ENCODE results near the gene DBNL.

Gene DBNL

DNA sequence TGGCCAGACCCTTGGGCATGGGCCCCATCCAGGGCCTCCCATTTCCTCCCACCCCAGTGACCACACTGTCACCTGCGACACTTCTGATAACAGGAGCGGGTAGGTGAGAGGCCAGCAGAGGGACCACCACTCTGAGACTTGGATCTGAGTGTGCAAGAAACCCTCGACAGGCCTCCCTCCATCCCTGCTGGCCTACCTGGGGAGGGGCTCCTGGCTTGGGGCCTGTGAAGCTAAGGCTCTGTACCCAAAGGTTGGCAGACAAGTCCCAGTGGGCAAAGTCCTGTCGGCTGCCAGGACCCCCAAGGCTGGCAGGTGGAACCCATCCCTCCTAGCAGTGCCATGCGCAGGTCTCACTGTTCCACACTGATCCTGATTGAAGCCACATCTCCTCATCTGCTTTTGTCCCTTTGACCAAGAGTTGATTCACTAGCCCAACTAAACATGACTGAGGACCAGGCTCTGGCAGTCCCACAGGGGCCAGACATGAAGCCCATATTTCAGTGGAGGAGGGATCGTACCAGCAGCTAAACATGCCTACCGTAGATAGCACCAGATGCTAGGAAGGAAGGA lies 22.1 kb downstream of the DBNL start:
- DNase-seq (ENCODE audit: low spot score): no peak
- ChIA-PET CTCF (no interaction called here), POLR2A (ENCODE audit: low non-redundant PET) (interaction anchor here (1.0 kb wide), 1 partner anchor 15 kb away, joined by 12 read pairs; no protein-coding TSS in a partner anchor)
- TF ChIP-seq, protein P1, sequence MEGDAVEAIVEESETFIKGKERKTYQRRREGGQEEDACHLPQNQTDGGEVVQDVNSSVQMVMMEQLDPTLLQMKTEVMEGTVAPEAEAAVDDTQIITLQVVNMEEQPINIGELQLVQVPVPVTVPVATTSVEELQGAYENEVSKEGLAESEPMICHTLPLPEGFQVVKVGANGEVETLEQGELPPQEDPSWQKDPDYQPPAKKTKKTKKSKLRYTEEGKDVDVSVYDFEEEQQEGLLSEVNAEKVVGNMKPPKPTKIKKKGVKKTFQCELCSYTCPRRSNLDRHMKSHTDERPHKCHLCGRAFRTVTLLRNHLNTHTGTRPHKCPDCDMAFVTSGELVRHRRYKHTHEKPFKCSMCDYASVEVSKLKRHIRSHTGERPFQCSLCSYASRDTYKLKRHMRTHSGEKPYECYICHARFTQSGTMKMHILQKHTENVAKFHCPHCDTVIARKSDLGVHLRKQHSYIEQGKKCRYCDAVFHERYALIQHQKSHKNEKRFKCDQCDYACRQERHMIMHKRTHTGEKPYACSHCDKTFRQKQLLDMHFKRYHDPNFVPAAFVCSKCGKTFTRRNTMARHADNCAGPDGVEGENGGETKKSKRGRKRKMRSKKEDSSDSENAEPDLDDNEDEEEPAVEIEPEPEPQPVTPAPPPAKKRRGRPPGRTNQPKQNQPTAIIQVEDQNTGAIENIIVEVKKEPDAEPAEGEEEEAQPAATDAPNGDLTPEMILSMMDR (conservative IDR thresholded peaks at IDR 0.05; ENCODE audit: low read depth): no peak
- no peak overlapping the region for H3K27ac ChIP-seq

DNA sequence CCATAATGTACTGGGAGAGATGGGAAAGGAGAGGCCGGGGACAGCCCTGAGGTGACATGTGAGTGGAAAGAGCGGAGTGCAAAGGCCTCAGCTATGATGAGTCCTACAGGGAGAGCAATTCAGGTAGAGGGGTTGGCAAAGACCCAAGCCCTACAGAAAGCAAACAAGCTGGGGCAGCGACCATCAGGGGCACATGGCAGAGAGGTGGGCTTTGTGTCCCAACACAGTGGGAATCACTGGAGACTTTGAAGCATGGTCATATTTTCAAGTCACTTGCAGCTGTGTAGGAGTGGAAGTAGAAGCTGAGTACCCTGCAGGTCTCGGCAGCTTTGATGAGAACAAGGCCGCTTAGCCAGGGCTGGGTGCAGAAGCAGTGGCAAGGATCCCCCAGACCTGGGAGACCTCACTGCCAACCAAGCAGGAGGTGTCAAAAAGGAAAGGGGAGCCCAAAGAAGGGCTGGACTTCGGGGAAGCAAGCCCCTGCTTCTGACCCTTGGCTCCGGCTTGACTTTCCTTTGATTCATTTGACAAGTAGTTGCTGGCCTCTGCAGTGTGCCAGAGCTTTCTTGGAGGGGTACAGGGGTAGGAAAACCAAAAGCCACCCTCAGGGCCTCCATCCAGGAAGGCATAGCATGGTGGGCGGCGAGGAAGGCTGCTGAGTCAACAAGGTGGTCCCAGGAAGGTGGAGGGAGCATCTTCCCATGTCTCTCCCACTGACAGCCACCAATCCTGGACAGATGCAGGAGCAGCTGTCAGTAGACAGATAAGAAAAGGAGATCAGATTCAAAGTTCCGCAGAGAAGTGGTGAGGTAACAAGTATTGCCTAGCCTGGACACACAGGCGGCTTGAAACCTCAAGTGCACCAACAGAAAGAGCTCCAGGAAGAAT lies 22.8 kb downstream of the DBNL start:
- ChIA-PET CTCF (no interaction called here), POLR2A (ENCODE audit: low non-redundant PET) (no interaction called here)
- no peak overlapping the region for H3K27ac ChIP-seq
- TF ChIP-seq, protein P1 (conservative IDR thresholded peaks at IDR 0.05; ENCODE audit: low read depth): no peak
- no peak for DNase-seq (ENCODE audit: low spot score)

DNA sequence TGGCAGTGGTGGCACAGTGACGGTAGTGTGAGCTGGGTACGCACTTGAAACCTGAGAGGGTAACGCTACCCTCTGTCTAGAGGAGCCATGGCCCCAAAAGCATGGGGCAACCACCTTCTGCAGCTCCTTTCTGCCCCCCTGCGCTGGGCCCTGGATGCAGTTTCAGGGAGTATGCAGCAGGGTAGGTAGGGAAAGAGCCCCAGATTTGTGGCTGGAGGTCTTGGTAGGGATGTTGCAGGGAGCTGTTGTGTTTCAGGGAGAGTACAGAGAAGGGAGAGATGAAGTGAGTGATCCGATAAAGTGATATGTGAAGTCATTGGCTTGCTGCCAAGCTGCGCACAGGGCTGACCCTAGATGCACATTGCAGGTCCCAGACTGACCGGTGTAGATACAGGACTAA lies 23.6 kb downstream of the DBNL start:
- no peak overlapping the region for H3K27ac ChIP-seq
- TF ChIP-seq, protein P1 (conservative IDR thresholded peaks at IDR 0.05; ENCODE audit: low read depth): no peak
- no peak for DNase-seq (ENCODE audit: low spot score)
- CTCF ChIA-PET: no interaction called here
- POLR2A ChIA-PET (ENCODE audit: low non-redundant PET): no interaction called here

DNA sequence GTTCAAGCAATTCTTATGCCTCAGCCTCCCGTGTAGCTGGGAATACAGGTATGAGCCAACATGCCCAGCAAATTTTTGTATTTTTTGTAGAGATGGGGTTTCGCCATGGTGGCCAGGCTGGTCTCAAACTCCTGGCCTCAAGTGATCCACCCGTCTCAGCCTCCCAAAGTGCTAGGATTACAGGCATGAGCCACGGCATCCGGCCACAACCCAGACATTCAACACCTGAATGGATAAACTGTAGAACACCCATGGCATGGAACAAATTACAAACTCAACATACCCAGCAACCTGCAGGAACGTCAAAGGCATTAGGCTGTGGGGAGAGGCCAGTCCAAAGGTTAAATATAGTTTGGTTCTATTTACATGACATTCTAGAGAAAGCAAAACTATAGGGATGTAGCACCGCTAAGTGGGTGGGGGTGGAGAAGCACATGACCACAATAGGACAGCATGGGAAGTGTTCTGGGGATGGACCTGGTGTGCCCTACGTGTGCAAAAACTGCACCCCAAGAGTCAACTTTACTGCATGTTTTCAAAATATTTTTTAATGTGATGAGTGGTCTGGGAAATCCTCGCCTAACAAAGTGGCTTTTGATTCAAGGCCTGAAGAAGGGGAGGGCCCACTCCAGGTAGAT lies 27.3 kb downstream of the DBNL start:
- POLR2A ChIA-PET (ENCODE audit: low non-redundant PET): no interaction called here
- peak overlapping the region; percentile 94 for H3K27ac ChIP-seq
- no peak for DNase-seq (ENCODE audit: low spot score)
- TF ChIP-seq, protein P1 (conservative IDR thresholded peaks at IDR 0.05; ENCODE audit: low read depth): no peak
- CTCF ChIA-PET: interaction anchor here (0.7 to 1.0 kb wide), 5 partner anchors 8 to 494 kb away, joined by 3 to 4 read pairs (median 3); no protein-coding TSS in a partner anchor

DNA sequence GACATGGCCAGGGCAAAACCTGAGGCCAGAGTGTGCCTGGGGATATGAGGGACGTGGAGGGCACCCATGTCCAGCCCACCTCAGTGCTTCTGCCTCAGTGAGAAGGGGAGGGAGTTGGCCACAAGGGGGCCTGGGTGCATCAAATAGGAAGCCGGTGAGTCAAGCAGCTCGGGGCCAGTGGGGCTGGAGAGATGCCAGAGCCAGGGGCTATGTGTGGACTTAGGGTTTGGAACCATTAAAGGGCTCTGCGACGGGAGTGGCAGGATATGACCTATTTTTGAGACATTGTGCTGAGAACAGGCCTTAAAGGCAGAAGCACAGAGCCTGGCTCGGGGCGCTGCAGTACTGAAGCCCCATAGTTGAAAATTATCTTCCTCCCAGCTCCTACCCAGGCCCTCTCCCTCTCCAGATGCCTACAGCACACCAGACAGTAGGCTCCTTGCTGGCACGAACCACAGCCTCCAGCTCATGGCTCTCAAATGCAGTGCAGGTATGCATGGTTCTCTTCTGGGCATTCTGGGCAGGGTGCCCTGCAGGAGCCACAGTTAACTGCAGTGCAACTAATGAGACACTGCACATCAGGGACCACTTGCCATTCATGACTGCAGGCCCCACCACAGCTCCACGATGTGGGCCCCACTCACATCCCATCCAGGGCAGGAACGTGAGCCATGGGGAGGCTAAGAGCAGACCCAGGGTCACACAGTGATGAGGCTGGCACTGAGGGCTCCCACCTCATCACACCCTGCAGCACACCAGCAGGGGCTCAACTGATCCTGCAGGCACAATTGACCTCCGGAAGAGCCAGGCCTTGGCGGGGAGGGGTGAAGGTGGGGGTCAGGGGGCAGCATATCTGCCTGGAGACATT lies 28.1 kb downstream of the DBNL start:
- TF ChIP-seq, protein P1 (conservative IDR thresholded peaks at IDR 0.05; ENCODE audit: low read depth): peak; percentile 84
- POLR2A ChIA-PET (ENCODE audit: low non-redundant PET): no interaction called here
- DNase-seq (ENCODE audit: low spot score): peak; percentile 91
- peak overlapping the region; percentile 94 for H3K27ac ChIP-seq
- CTCF ChIA-PET: interaction anchor here (0.6 to 1.0 kb wide), 5 partner anchors 8 to 1656 kb away, joined by 3 to 4 read pairs (median 3); no protein-coding TSS in a partner anchor
